PC-9 (cell line): Measurements from ENCODE around the gene SLC35F4. TPM values are rescaled to one million over a fixed set of nuclear protein-coding genes. Genes with fewer than 3 reads are reported as not detected.

Source experiments
- BruUV-seq: library from RNA; stranded (reverse); fragments of 400-500 nt; replicated peaks from 2 replicates; lab custom pipeline; 2021; lab: Mats Ljungman, UMichigan
- CTCF ChIA-PET: fragments of 300-600 bp; sonication (Branson Sonifier 250); formaldehyde crosslinking; loops from one replicate; lab custom pipeline; 2022; ENCODE audit warnings: antibody characterized with exemption; lab: Charles Lee
- POLR2A ChIA-PET: fragments of 300-600 bp; sonication (Branson Sonifier 250); formaldehyde crosslinking; loops from one replicate; lab custom pipeline; 2022; ENCODE audit warnings: antibody characterized with exemption; ENCODE audit not compliant: unreplicated experiment; lab: Charles Lee
- DNase-seq, 2 experiments: peaks; one replicate each; pipeline versions ENCODE4 v3.0.0 to v3.0.0-alpha.2; 2015 to 2022; ENCODE audit warnings: mixed read lengths in 1 of 2
- H2AFZ ChIP-seq: fragments of 200-600 bp; sonication (generic); 2 replicates; pipeline ENCODE4 v1.8.1; 2017; ENCODE audit warnings: antibody characterized with exemption
- H3F3A ChIP-seq: fragments of 200-600 bp; sonication (generic); 2 replicates; pipeline ENCODE4 v1.8.1; 2017; ENCODE audit warnings: antibody characterized with exemption, mild to moderate bottlenecking, low read depth; ENCODE audit not compliant: insufficient read depth
- H3K27ac ChIP-seq: fragments of 200-600 bp; sonication (generic); 2 replicates; pipeline ENCODE4 v1.6.1; 2016; ENCODE audit warnings: mixed run types
- H3K27me3 ChIP-seq: fragments of 200-600 bp; sonication (generic); 2 replicates; pipeline ENCODE4 v1.6.1; 2016; ENCODE audit warnings: low read depth, mixed run types; ENCODE audit not compliant: insufficient read depth
- H3K36me3 ChIP-seq: fragments of 200-600 bp; sonication (generic); 2 replicates; pipeline ENCODE4 v1.6.1; 2016; ENCODE audit warnings: low read depth, mixed run types
- H3K4me1 ChIP-seq: fragments of 200-600 bp; sonication (generic); replicated peaks from 2 replicates; pipeline ENCODE4 v1.6.1; 2016; ENCODE audit warnings: mixed run types; ENCODE audit not compliant: insufficient read depth
- H3K4me2 ChIP-seq: fragments of 200-600 bp; sonication (generic); 2 replicates; pipeline ENCODE4 v1.6.1; 2017; ENCODE audit warnings: mixed run types
- H3K4me3 ChIP-seq: fragments of 200-600 bp; sonication (generic); 2 replicates; pipeline ENCODE4 v1.6.1; 2016; ENCODE audit warnings: mixed run types
- H3K79me2 ChIP-seq: fragments of 200-600 bp; sonication (generic); 2 replicates; pipeline ENCODE4 v1.6.1; 2017; ENCODE audit warnings: low read depth, mixed run types
- H3K9me2 ChIP-seq: fragments of 200-600 bp; sonication (generic); 2 replicates; pipeline ENCODE4 v1.8.1; 2017; ENCODE audit warnings: mild to moderate bottlenecking; ENCODE audit not compliant: insufficient read depth
- H3K9me3 ChIP-seq: fragments of 200-600 bp; sonication (generic); 2 replicates; pipeline ENCODE4 v1.8.1; 2016; ENCODE audit warnings: low read depth; ENCODE audit not compliant: insufficient read depth
- H4K20me1 ChIP-seq: fragments of 200-600 bp; sonication (generic); 2 replicates; pipeline ENCODE4 v1.8.1; 2017; ENCODE audit not compliant: insufficient read depth
- CTCF ChIP-seq: fragments of 200-600 bp; sonication (generic); conservative IDR thresholded peaks from 2 replicates; pipeline ENCODE4 v1.6.1; 2017; ENCODE audit warnings: mixed run types, antibody characterized with exemption, mild to moderate bottlenecking, moderate library complexity
- EZH2 ChIP-seq: fragments of 200-600 bp; sonication (generic); IDR thresholded peaks from 2 replicates; pipeline ENCODE4 v1.8.0; 2017; ENCODE audit warnings: antibody characterized with exemption, low read depth
- intact Hi-C: fragments of 100-400 bp; cut with micrococcal nuclease; formaldehyde crosslinking; loops from one replicate; pipeline ENCODE4 v1.10.0; 2022; ENCODE audit not compliant: unreplicated experiment
- total RNA-seq: library from RNA; stranded (reverse); gene quantifications from 2 replicates; pipeline ENCODE4 v1.2.3, GENCODE V29; 2021

SLC35F4 gene
- total RNA-seq, 1 experiment from 2014 or later: not detected

GRCh38 chr14:57575482-57575881, 290.4 kb downstream of the SLC35F4 start:
- H3K9me2 ChIP-seq: no peaks in the 10 kb centered on the region; the same call in 1 of the 2 replicates
- no peak overlapping the region for H3K4me3 ChIP-seq
- H3K9me3 ChIP-seq: no peaks in the 10 kb centered on the region
- no peak for DNase-seq
- no TSS peak for BruUV-seq
- H3K27ac ChIP-seq: no peak overlapping the region
- H3K36me3 ChIP-seq: no peaks in the 10 kb centered on the region
- H4K20me1 ChIP-seq: no peaks in the 10 kb centered on the region
- intact Hi-C loops: no loop called here
- no peak overlapping the region for H3K4me2 ChIP-seq
- peaks cover 22% of the 10 kb centered on the region for H3K27me3 ChIP-seq
- no peaks in the 10 kb centered on the region for H3K4me1 ChIP-seq
- ChIA-PET CTCF (no interaction called here), POLR2A (no interaction called here)
- H2AFZ ChIP-seq: no peak overlapping the region
- no peaks in the 10 kb centered on the region for H3K79me2 ChIP-seq
- TF ChIP-seq CTCF (no peak), EZH2 (no peak)
- no peaks in the 10 kb centered on the region for H3F3A ChIP-seq

GRCh38 chr14:57574617-57575288, 291.1 kb downstream of the SLC35F4 start:
- peaks cover 18% of the 10 kb centered on the region for H3K27me3 ChIP-seq
- DNase-seq: no peak
- H3K9me3 ChIP-seq: no peaks in the 10 kb centered on the region
- no peak overlapping the region for H3K4me2 ChIP-seq
- TF ChIP-seq CTCF: no peak; the same call in 1 of the 2 replicates
- TF ChIP-seq EZH2: no peak
- H3K4me3 ChIP-seq: no peak overlapping the region
- no peaks in the 10 kb centered on the region for H3K36me3 ChIP-seq
- ChIA-PET CTCF (no interaction called here), POLR2A (no interaction called here)
- no peaks in the 10 kb centered on the region for H3F3A ChIP-seq
- BruUV-seq: no TSS peak
- no peak overlapping the region for H2AFZ ChIP-seq
- intact Hi-C loops: no loop called here
- H3K4me1 ChIP-seq: no peaks in the 10 kb centered on the region
- no peaks in the 10 kb centered on the region for H3K79me2 ChIP-seq
- H4K20me1 ChIP-seq: no peaks in the 10 kb centered on the region
- H3K27ac ChIP-seq: no peak overlapping the region
- H3K9me2 ChIP-seq: no peaks in the 10 kb centered on the region

- Histone ChIP-seq H3F3A (no peaks in the 10 kb centered on the region), H2AFZ (no peak overlapping the region), H3K27me3 (peaks cover 20% of the 10 kb centered on the region), H3K36me3 (no peaks in the 10 kb centered on the region), H3K4me2 (no peak overlapping the region), H3K4me1 (no peaks in the 10 kb centered on the region), H3K9me3 (no peaks in the 10 kb centered on the region), H4K20me1 (no peaks in the 10 kb centered on the region), H3K27ac (no peak overlapping the region), H3K4me3 (no peak overlapping the region), H3K79me2 (no peaks in the 10 kb centered on the region), H3K9me2 (no peaks in the 10 kb centered on the region)
- intact Hi-C loops: no loop called here
- ChIA-PET CTCF (no interaction called here), POLR2A (no interaction called here)
- BruUV-seq: no TSS peak
- no peak for DNase-seq
- no peak for TF ChIP-seq EZH2
- TF ChIP-seq CTCF: no peak
Measured at GRCh38 chr14:57573173-57573572, 292.7 kb downstream of the SLC35F4 start.
